Stimulated activated naive CD4-positive, alpha-beta T cell (primary cell): ENCODE results near the gene GCNT1.
"Not testable (repeated sequence)": the region's sequence is repeated elsewhere in the genome, so short reads cannot be mapped to it uniquely, and the experiment has no call there.

ENCODE experiments used
- DNase-seq, 6 experiments: peaks; one replicate each; lab custom pipeline; 2025; lab: John Stamatoyannopoulos, UW

The GCNT1 gene

DNA sequence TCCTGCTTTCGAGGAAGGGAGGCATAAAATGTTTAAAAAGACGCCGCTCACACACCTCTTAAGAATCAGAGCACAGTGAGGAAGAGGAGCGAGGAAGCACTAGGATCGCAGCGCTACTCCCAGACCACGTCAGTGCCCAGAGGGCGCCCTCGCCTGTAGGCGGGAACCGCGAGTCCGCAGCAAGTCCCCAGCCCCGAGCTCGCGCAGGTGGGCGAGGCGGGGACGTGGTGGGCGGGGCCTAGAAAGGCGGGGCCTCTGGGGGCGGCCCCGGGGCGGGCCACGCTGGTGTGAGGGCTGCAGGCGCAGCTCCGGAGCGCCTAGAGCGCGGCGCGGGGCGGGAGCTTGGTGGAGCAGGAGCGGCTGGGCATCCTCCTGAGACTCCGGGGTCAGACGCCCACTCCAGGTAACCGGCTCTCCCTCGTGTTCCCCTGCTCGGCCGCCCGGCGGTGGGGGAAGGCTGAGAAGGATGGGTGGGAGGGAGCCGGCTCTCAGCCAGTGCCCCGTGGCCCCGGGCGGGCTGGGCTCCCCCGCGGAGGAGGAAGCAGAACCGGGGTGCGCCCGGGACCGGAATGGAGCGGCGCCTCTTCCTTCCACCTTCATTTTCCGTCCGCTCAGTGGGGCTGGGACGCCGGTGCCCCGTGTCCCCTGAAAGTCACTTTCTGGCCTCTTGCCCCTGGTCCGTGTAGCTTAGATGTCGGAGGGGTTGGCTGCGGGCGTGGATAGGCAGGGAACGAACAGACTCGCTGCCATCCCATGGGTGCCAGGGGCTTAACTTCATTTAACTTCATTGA is at the start of gene GCNT1:
TSS of gene GCNT1 (plus strand) at position 280 of the 791 bp plus-strand sequence. CDS start 43,200 bp downstream, outside the sequence.
- DNase-seq = peak; percentile 73 to 89 (median 85)

DNA sequence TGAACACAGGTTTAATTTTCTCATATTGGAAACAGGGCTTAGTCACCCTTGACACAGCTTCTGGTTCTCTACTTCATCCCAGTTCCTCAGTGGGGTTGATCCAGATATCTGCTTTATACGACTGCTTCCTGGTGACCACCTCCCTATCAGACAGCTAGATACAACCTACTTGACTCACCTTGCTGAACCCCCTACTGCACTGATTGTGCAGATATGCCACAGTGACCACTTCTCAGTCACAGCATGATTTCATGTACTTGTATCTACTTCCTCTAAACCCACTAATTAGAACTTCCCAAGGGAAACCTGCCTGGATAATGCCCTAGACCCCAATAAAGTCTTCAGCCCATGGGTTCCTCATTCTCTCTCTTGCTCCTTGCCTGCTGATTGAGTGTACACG is 46.3 kb upstream of the GCNT1 start:
- DNase-seq = no peak

DNA sequence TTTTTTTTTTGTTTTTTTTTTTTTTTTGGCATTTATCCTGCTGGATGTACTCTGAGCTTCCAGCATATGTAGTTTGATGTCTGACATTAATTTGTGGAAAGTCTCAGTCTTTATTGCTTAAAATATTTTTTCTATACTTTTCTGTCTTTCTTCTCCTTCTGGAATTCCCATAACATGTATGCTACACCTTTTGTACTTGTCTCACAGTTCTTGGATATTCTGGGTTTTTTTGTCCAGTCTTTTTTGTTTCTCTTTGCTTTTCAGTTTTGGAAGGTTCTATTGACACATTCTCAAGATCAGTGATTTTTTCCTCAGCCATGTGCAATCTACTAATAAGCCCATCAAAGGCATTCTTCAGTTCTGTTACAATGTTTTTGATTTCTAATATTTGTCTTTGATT is 45.3 kb upstream of the GCNT1 start:
- no peak for DNase-seq

DNA sequence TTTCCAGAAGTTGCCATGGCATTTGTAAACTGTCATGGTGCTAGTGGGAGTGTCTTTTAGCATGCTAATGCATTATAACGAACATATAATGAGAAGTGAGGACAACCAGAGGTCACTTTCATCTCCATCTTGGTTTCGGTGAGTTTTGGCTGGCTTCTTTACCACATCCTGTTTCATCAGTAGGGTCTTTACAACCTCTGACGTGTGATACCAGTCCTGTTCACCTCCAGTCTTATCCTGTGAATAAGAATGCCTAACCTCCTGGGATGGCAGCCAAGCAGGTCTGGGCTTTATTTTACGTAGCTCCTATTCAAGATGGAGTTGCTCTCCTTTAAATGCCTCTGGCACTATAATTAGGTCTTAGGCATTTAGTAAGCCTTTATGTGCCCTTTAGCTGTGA is 44.3 kb upstream of the GCNT1 start:
- DNase-seq = no peak

DNA sequence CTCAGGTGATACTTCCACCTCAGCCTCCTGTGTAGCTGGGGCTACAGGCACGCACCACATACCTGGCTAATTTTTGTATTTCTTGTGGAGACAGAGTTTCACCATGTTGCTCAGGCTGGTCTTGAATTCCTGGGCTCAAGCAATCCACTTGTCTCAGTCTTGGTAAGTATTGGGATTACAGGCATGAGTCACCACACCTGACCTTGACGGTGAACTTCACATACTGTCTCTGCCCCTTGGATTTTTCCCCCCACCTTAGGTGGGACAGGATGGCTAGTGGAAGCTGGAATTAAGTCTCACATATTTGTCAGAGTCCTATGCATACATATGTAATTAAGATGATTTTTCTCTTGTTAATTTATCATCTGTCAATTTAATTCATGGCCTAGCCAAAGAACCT is 43.8 kb upstream of the GCNT1 start:
- no peak for DNase-seq

DNA sequence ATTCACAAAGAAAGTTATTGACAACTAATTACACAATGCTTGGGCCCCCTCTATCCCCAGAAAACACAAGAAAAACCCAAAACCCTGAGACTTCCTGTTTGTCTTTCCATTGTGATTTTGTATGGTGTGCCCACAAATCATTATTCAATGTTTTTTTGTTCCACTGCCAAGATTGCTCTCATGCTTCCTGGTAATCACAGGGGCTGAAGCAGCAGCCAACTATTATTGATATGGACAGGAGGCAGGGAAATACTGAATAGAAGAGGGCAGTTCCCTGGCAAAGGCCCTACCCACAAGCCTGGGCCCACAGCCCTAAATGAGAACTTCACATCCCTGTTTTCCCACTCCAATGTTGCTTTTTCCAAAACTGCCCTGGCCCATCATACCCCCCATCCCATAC is 43.3 kb upstream of the GCNT1 start:
- DNase-seq = no peak

DNA sequence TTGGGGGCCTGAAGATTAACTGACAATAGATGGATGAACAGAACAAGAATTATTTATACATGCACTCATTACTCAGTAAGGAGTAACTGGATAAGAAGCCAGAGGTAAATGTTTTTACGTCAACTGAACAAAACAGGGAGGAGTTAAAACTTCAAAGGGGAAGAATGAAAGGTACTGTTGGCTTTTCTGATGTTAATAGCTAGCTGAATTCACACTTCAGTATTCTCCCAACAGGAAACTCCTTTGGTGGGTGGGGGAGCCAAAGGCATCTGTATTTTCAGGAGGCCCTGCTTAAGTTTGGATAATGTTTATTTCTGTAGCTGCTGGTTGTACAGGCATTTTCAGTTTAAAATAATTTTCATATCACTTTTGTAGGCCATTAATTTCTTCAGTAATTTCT is 41.6 kb upstream of the GCNT1 start:
- DNase-seq = no peak

DNA sequence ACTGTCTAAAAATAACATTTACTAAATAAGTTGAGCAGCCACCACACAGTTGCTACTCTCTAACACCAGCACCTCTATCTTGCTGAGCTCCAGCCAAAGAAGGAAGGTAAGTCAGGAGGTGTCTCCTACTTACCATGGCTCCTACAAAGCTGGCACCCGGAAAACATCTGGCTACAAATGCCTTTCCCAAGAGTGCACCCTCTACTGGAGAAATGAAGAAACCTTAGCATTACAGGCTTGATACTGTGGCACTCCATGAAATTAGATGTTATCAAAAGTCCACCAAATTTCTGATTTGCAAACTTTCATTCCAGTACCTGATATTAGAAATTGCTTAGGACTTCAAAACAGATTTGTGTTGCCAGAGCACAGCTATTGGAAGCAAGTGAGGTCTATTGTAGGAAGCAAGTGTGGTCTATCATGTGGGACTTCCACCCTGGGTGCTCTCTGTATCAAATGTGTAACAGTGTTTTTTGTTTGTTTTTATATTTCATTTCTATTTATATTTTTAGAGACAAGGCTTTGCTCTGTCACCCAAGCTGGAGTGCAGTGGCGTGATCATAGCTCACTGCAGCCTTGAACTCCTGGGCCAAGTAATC is 39.1 kb upstream of the GCNT1 start:
- DNase-seq = no peak

DNA sequence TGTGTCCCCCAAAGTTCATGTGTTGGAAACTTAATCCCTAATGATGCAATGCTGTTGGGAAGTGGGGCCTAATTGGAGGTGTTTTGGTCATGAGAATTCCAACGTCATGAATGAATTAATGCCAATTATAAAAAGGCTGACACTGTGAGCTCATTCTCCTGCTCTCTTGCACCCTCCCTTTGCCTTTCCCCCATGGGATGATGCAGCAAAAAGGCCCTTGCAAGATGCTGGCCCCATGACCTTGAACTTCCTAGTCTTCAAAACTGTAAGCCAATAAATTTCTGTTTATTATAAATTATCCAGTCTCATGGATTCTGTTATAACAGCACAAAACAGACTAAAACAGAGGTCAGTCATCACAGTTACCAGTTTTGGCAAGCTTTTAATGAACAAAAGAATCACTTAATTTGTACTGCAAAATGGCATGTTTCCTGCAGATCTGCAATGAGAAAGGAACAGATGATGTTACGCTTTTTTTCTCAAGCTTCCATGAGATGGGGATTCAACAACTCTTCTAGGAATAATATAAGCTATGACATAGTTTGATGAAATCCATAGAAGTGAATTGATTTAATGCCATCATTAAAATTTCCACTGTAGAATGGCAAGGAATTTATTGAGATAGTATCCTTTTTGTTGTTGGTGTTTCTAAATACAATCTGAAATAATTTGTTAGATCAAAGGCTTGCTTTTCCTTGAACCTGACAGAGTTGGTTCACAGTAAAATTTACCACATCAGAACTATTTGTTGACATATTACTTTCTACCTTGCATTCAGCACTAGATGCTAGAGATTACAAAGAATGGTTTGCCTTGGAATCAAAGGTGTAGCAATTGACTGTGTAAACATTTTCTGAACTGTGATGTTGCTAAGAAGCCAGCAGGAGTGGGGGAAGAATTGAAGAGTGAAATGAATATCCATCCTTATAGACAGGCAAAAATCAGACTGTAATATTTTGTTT is 35.5 kb upstream of the GCNT1 start:
- DNase-seq = no peak

DNA sequence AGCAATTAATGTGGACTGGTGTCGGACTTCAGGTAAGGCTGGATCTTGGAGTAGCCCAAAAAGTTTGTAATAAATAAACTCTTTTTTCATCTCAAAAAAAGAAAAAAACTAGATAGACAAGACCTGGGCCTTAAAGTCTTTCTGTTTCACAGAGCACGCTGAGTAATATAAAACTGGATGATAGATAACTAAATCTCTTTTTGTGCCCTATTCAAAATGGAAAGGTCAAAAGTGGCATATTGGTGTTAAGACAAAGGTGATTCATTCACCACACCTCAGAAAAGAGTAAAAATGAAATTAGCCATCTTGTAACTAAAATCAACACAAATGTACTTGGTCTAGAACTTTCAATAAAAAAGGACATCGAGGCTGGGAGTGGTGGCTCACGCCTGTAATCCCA is 34.5 kb upstream of the GCNT1 start:
- DNase-seq = no peak

DNA sequence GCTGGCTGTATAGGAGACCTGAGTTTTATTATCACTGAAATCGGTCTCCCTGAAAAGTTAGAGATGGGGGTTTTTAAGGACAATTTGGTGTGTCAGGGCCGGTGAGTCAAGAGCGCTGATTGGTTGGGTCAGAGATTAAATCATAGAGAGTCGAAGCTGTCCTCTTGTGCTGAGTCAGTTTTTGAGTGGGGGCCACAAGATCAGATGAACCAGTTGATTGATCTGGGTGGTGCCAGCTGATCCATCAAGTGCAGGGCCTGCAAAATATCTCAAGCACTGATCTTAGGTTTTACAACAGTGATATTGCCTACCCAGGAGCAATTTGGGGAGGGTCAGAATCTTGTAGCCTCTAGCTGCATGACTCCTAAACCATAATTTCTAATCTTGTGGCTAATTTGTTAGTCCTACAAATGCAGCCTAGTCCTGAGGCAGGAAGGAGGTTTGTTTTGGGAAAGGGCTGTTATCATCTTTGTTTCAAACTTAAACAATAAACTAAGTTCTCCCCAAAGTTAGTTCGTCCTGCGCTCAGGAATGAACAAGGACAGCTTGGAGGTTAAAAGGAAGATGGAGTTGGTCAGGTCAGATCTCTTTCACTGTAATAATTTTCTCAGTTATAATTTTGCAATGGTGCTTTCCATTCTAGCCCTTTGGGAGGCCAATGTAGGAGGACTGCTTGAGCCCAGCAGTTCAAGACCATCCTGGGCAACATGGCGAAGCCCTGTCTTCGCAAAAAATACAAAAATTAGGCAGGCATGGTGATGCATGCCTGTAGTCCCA is 33.1 kb upstream of the GCNT1 start:
- no peak for DNase-seq

DNA sequence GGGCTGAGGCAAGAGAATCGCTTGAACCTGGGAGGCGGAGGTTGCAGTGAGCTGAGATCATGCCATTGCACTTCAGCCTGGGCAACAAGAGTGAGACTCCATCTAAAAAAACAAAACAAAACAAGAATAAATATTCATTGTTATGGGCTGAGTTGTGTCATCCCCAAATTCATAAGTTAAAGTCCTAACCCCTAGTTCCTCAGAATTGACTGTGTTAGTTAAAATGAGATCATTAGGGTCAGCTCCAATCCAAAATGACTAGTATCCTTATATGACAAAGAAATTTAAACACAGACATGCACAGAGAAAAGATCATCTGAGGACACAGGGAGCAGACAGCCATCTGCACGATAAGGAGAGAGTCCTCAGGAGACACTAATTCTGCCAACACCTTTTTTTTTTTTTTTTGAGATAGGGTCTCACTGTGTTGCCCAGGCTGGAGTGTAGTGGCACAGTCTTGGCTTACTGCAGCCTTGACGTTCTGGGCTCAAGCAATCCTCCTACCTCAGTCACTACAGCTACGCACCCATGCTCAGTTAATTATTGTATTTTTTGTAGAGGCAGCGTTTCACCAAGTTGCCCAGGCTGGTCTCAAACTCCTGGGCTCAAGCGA is 32.1 kb upstream of the GCNT1 start:
- DNase-seq = no peak

DNA sequence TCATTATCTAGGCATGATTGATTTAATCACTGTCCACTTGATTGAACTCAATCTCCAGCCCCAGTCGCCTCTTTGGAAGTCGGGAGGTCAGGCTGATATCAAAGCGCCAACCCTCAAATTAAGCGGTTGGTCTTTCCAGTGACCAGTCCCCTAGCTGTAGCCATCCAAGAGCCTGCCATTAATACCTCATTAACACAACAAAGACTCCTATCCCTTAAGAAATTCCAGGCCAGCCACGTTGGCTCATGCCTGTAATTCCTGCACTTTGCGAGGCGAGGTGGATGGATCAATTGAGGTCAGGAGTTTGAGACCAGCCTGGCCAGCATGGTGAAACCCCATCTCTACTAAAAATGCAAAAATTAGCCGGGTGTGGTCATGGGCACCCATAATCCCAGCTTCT is 27.4 kb upstream of the GCNT1 start:
- no peak for DNase-seq

DNA sequence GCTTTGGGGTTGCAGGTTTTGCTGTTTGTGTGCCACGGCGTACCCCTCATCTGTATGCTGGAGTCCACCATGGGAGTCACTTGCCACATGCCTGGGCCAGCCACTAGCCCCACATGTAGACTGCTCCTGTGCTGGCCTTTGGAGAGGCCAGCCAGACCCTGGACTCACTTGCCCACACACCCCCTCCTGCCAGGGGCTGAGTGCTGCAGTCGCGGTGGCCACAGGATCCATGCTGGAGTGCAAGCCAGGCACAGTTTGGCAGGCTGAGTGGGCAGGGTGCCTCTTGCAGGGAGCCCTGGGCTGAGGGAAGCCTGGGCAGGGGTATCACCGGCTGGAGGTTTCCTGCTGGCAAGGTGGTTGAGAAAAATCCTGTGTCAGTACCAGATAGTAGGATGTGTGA is 25.6 kb upstream of the GCNT1 start:
- DNase-seq = no peak

DNA sequence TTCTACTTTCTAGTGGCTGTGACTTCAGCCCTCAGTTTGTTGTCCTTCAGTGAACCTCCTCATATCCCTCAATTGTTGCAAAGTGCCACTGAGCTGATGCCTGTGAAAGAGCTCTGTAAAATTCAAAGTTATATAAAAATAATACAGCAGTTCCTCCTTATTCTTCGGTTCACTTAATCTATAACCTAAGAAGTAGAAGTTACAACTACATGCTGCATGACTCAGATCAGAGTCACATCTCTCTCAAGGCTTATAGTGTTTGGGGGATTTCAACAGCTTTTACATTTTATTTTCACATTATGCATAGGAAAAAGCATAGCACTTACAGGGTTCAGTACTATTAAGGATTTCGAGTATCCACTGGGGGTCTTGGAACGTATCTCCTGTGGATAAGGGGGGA is 25.1 kb upstream of the GCNT1 start:
- DNase-seq = no peak

DNA sequence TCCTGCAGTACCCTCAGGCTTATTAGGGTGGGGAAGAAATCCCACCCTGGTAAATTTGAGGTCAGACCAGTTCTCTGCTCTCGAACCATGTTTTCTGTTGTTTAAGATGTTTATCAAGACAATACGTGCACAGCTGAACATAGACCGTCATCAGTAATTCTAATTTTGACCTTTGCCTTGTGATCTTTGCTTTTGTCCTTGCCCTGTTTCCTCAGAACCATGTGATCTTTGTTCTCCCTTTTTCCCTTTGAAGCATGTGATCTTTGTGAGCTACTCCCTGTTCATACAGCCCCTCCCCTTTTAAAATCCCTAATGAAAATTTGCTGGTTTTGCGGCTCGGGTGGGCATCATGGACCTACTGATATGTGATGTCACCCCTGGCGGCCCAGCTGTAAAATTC is 24.1 kb upstream of the GCNT1 start:
- not testable (repeated sequence) for DNase-seq

DNA sequence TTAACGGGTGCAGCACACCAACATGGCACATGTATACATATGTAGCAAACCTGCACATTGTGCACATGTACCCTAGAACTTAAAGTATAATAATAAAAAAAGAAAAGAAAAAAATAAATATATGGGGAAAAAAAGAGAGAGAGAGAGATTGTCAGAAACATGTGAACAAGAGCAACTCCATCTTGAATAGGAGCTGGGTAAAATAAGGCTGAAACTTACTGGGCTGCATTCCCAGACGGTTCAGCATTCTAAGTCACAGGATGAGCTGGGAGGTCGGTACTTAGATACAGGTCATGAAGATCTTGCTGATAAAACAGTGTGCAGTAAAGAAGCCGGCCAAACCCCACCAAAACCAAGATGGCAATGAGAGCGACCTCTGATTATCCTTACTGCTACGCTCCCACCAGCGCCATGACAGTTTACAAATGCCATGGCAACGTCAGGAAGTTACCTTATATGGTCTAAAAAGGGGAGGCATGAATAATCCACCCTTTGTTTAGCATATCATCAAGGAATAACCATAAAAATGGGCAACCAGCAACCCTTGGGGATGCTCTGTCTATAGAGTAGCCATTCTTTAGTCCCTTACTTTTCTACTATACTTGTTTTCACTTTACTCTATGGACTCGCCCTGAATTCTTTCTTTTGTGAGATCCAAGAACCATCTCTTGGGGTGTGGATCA is 21.8 kb upstream of the GCNT1 start:
- DNase-seq = not testable (repeated sequence)

DNA sequence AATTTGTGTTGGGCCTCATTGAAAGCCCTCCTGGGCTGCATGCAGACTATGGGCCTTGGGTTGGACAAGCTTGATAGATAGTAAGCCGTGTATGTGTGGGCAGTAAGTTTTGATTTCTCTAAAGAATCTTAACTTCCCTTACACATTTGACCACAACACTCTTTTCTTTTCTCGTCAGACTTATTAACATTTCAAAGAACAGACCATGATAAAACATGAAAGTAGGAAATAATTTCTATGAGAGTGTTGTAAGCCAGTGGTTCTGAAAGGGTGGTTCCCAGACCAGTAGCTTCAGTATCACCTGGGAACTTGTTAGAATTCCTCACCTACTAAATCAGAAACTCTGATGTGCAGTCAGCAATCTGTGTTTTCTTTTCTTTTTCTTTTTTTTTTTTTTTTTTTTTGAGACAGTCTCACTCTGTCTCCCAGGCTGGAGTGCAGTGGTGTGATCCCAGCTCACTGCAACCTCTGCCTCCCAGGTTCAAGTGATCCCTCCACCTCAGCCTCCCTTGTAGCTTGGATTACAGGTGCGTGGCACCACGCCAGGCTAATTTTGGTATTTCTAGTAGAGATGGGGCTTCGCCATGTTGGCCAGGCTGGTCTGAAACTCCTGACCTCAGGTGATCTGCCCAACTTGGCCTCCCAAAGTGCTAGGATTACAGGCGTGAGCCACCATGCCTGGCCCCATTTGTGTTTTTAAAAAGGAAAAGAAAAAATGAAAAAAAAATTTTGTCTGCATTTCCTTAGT is 20.0 kb upstream of the GCNT1 start:
- DNase-seq = no peak

DNA sequence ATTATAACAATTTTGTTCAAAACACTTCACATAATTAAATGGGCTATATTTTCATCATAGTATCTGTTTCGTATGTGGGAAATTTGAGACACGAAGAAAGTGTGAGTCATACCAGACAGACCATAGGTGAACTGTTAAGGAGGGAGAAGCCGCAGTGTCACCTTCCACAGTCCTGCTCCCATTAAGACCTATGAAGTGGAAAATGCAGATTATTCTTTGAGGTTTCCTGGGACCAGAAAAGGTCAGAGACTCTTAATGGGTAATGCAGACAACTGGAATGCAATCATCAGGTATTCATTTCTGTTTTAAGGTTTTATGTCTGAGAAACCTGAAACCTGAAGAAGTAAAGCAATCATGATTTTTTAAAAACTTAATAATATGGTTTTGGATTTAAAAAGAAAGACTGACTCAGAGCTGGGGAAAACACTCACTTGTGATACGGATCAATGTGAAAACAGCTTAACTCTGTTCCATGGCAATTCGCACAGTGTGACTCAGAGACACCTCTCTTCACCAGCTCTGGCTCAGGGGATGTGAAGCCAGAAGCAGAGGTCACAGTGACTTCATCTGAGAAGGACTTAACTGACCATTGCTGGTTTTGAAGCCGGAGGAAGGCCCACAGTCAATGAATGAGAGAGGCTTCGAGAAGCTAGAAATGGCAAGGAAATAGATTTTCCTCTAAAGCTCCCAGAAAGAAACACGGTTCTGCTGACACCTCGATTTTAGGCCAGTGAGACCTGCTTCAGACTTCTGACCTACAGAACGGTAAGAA is 17.2 kb upstream of the GCNT1 start:
- no peak for DNase-seq
